GM21381 (cell line): ENCODE data around the gene TPO.
"Not testable (repeated sequence)": the region's sequence is repeated elsewhere in the genome, so short reads cannot be mapped to it uniquely, and the experiment has no call there.

Source experiments
- ATAC-seq: cut with Tn5 transposase; IDR thresholded peaks from one replicate; pipeline ENCODE4 v1.9.1; 2021; ENCODE audit warnings: mild to moderate bottlenecking, moderate library complexity; ENCODE audit not compliant: unreplicated experiment

TPO gene

GRCh38 chr2:1403565-1403964, 9.7 kb upstream of the TPO start:
- ATAC-seq: no peak

- ATAC-seq: no peak
These were observed 8.1 kb upstream of the TPO start for GRCh38 chr2:1405124-1405523.

- no peak for ATAC-seq
These were observed 7.3 kb upstream of the TPO start for GRCh38 chr2:1405967-1406366.

- no peak for ATAC-seq
These were observed 6.8 kb upstream of the TPO start for GRCh38 chr2:1406434-1406833.

- no peak for ATAC-seq
These were observed 5.2 kb upstream of the TPO start for GRCh38 chr2:1407950-1408675.

- ATAC-seq: no peak
These were observed 858 bp downstream of the TPO start for GRCh38 chr2:1414121-1414520.

- ATAC-seq: not testable (repeated sequence)
These were observed 1.6 kb downstream of the TPO start for GRCh38 chr2:1414901-1415300.

- no peak for ATAC-seq
These were observed 2.2 kb downstream of the TPO start for GRCh38 chr2:1415501-1415900.

GRCh38 chr2:1418566-1418965, 5.3 kb downstream of the TPO start:
- no peak for ATAC-seq

- no peak for ATAC-seq
These were observed 7.7 kb downstream of the TPO start for GRCh38 chr2:1420746-1421480.

GRCh38 chr2:1421731-1422130, 8.5 kb downstream of the TPO start:
- no peak for ATAC-seq

- no peak for ATAC-seq
These were observed 8.9 kb downstream of the TPO start for GRCh38 chr2:1422131-1422530.

- no peak for ATAC-seq
These were observed 9.5 kb downstream of the TPO start for GRCh38 chr2:1422716-1423285.

- ATAC-seq: no peak
These were observed 13.8 kb downstream of the TPO start for GRCh38 chr2:1427086-1427485.

GRCh38 chr2:1429895-1430294, 16.6 kb downstream of the TPO start:
- no peak for ATAC-seq

GRCh38 chr2:1430491-1430890, 17.2 kb downstream of the TPO start:
- ATAC-seq: no peak

- no peak for ATAC-seq
These were observed 18.7 kb downstream of the TPO start for GRCh38 chr2:1431886-1432400.

- ATAC-seq: no peak
These were observed 19.5 kb downstream of the TPO start for GRCh38 chr2:1432726-1433125.

GRCh38 chr2:1436369-1436768, 23.1 kb downstream of the TPO start:
- no peak for ATAC-seq

- ATAC-seq: no peak
These were observed 23.8 kb downstream of the TPO start for GRCh38 chr2:1437101-1437500.

GRCh38 chr2:1437537-1437936, 24.3 kb downstream of the TPO start:
- ATAC-seq: no peak

- ATAC-seq: no peak
These were observed 25.7 kb downstream of the TPO start for GRCh38 chr2:1438972-1439371.
